ENCODE measurements around the gene LRWD1. TPM values are rescaled to one million over a fixed set of nuclear protein-coding genes. Genes with fewer than 3 reads are reported as not detected.

LRWD1 gene
- total RNA-seq, 1 experiment from 2014 or later: 39.5 TPM

DNA sequence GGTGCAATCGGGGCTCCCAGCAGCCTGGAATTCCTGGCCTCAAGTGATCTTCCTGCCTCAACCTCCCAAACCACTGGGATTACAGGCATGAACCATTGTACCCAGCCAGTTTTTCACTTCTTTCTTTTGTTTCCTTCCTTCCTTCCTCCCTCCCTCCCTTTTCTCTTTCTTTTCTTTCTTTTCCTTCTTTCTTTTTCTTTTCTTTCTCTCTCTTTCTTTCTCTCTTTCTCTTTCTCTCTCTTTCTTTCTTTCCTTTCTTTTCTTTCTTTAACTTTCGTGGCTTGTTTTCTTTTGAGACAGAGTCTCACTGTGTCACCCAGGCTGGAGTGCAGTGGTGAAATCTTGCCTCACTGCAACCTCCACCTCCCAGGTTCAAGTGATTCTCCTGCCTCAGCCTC, 19.1 kb upstream of the LRWD1 start (continued):
- no peak for TF ChIP-seq CEBPB (IDR thresholded peaks at IDR 0.05; ENCODE audit: low read depth)
- no peak for TF ChIP-seq POLR2A (IDR thresholded peaks at IDR 0.05; ENCODE audit: borderline replicate concordance, extremely low read depth, insufficient read depth, insufficient read length)
- no peak for TF ChIP-seq ZBTB33 (IDR thresholded peaks at IDR 0.05; ENCODE audit: extremely low read depth, insufficient replicate concordance, low read length)
- no peak for TF ChIP-seq RAD21 (IDR thresholded peaks at IDR 0.05; ENCODE audit: low read depth)

GRCh38 chr7:102446387-102447156, 18.2 kb upstream of the LRWD1 start:
- no peaks in the 10 kb centered on the region for H4K20me1 ChIP-seq (ENCODE audit: insufficient read depth)
- no TSS peak for BruUV-seq (replicated peaks)
- ATAC-seq: no peak
- no peak overlapping the region for H3K27ac ChIP-seq (ENCODE audit: low read depth, low read length)
- H3K4me3 ChIP-seq (replicated peaks in 1 of 2; ENCODE audit: low read depth in 1 of 2, low read length in 2 of 2): no peak overlapping the region
- H3K4me1 ChIP-seq (ENCODE audit: control insufficient read depth in 1 of 2, insufficient read depth in 2 of 2, low read length in 2 of 2): peaks cover 6 to 28% of the 10 kb centered on the region in 2 experiments
- H3K79me2 ChIP-seq (ENCODE audit: insufficient read depth, low read length): no peaks in the 10 kb centered on the region
- H3K36me3 ChIP-seq (ENCODE audit: control insufficient read depth in 1 of 2, insufficient read depth in 2 of 2, low read length in 2 of 2): no peaks in the 10 kb centered on the region; a peak in 1 of 4 replicates
- H3K9ac ChIP-seq (ENCODE audit: low read length): no peak overlapping the region
- H3K27me3 ChIP-seq (ENCODE audit: insufficient read depth, low read length): no peaks in the 10 kb centered on the region
- no peak overlapping the region for H3K4me2 ChIP-seq (ENCODE audit: low read length)
- ChIA-PET RAD21 (ENCODE audit: low non-redundant PET in 1 of 2, low total read pairs in 2 of 2, uncharacterized antibody in 2 of 2, unreplicated experiment in 2 of 2) (no interaction called here), CTCF (no interaction called here), POLR2A (no interaction called here)
- no peak for DNase-seq (ENCODE audit: low read depth, low spot score)
- H3K9me2 ChIP-seq (ENCODE audit: insufficient read depth): no peaks in the 10 kb centered on the region
- TF ChIP-seq ATF3 (IDR thresholded peaks at IDR 0.05) (no peak), CBX3 (IDR thresholded peaks at IDR 0.05; ENCODE audit: low read depth) (no peak), EZH2 (IDR thresholded peaks at IDR 0.05) (no peak), MAX (IDR thresholded peaks at IDR 0.05) (no peak), SP1 (IDR thresholded peaks at IDR 0.05; ENCODE audit: low read depth) (no peak), SIN3A (IDR thresholded peaks at IDR 0.05; ENCODE audit: low read depth) (no peak), FOSL1 (IDR thresholded peaks at IDR 0.05; ENCODE audit: low read depth) (no peak), CEBPB (IDR thresholded peaks at IDR 0.05; ENCODE audit: low read depth) (no peak), POLR2A (IDR thresholded peaks at IDR 0.05; ENCODE audit: borderline replicate concordance, extremely low read depth, insufficient read depth, insufficient read length) (no peak), ZNF274 (IDR thresholded peaks at IDR 0.05; ENCODE audit: low read depth, low read length) (no peak), ZBTB33 (IDR thresholded peaks at IDR 0.05; ENCODE audit: extremely low read depth, insufficient replicate concordance, low read length) (no peak), JUND (IDR thresholded peaks at IDR 0.05) (no peak), EZH2phosphoT487 (IDR thresholded peaks at IDR 0.05; ENCODE audit: borderline replicate concordance) (no peak), ELF1 (IDR thresholded peaks at IDR 0.05; ENCODE audit: borderline replicate concordance, low read depth) (no peak), EGR1 (IDR thresholded peaks at IDR 0.05; ENCODE audit: low read depth) (no peak), ZFX (IDR thresholded peaks at IDR 0.05) (no peak), POLR2AphosphoS5 (IDR thresholded peaks at IDR 0.05; ENCODE audit: low read depth, low read length) (no peak), TCF7L2 (IDR thresholded peaks at IDR 0.05; ENCODE audit: borderline replicate concordance, extremely low read depth, insufficient read depth, insufficient read length) (no peak)
- intact Hi-C loops (cut with micrococcal nuclease): no loop called here
- H3K9me3 ChIP-seq (ENCODE audit: control insufficient read depth in 1 of 2, insufficient read depth in 1 of 2, low read depth in 1 of 2, low read length in 2 of 2): no peaks in the 10 kb centered on the region
- no peak overlapping the region for H2AFZ ChIP-seq (ENCODE audit: low read depth, low read length, poor library complexity, severe bottlenecking)

All from HCT116 (cell line).